ENCODE measurements around the gene FST.

The FST gene, protein sequence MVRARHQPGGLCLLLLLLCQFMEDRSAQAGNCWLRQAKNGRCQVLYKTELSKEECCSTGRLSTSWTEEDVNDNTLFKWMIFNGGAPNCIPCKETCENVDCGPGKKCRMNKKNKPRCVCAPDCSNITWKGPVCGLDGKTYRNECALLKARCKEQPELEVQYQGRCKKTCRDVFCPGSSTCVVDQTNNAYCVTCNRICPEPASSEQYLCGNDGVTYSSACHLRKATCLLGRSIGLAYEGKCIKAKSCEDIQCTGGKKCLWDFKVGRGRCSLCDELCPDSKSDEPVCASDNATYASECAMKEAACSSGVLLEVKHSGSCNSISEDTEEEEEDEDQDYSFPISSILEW

DNA sequence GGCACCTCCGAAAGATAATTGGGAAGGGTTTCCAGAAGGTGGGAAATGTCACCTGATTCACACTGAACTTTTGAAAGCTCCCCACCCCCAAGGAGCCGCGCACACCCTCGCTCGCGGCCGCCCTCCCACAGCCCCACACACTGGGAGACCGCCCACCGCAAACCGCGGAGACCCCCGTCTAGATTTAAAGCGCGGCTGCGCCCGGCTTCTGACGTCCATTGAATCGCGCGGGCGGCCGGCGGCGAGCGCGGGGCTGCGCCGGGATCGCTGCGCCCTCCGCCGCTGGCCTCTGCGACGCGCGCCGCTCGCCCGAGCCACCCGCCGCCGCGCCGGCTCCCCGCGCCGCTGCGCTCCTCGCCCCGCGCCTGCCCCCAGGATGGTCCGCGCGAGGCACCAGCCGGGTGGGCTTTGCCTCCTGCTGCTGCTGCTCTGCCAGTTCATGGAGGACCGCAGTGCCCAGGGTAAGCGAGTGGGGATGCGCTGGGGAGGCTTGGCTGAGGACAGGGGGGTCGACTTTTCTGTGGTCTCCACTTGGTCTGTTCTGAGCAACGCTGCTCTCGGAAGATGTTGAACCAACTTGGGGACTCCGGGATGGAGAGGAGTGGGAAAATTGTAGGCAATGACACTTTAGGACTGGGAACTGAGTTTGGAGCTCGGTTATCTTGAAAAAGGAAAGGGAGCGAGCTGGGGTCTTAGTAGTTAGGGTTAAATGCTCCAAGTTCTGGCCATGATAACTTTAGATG, at the start of gene FST:
FST (plus strand) TSS at position 214 of the 743 bp plus-strand sequence; CDS start at position 377, 163 bp downstream.
- DNase-seq (ENCODE audit: extremely low read depth, low read depth), result no peak
- TF ChIP-seq, protein P1, sequence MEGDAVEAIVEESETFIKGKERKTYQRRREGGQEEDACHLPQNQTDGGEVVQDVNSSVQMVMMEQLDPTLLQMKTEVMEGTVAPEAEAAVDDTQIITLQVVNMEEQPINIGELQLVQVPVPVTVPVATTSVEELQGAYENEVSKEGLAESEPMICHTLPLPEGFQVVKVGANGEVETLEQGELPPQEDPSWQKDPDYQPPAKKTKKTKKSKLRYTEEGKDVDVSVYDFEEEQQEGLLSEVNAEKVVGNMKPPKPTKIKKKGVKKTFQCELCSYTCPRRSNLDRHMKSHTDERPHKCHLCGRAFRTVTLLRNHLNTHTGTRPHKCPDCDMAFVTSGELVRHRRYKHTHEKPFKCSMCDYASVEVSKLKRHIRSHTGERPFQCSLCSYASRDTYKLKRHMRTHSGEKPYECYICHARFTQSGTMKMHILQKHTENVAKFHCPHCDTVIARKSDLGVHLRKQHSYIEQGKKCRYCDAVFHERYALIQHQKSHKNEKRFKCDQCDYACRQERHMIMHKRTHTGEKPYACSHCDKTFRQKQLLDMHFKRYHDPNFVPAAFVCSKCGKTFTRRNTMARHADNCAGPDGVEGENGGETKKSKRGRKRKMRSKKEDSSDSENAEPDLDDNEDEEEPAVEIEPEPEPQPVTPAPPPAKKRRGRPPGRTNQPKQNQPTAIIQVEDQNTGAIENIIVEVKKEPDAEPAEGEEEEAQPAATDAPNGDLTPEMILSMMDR (IDR thresholded peaks at IDR 0.05; ENCODE audit: low read depth, low read length), result no peak

DNA sequence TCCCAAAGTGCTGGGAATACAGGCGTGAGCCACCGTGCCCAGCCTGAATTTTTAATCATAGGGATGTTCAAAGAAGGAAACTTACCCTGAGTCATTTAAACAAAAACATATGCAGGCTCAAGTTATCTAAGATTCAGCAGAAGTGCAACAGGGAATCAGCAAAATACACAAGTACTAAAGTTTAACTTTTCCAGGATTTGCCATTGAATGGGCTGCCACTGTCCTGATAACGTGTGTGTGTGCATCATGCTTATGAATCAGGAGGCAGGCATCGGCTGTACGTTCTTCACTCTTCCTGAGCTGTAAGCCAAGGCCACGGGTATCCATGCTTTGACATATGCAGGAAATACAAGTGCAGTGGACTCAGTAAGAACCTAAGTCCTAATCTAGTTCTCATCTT, 48.8 kb upstream of the FST start:
- DNase-seq (ENCODE audit: extremely low read depth, low read depth), result no peak

DNA sequence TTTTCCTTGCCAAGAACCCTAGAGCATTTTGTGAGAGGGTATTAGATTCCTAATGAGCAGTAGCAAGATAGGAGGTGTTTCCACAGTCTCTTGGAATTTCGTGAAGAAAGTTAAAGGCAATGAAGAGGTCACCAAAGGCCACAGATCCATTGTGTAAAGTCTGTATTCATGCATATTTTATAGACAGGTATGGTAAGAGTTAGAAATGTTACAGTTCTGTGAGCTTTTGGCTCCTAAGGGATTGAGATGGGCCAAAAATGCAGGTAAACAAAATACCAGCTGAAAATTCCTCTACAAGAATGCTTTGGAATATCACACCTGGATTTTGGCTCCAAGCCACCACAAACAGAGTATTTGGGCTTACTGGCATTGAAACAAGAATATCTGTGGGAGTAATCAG, 47.4 kb upstream of the FST start:
- no peak for DNase-seq (ENCODE audit: extremely low read depth, low read depth)
- TF ChIP-seq, protein P1 (IDR thresholded peaks at IDR 0.05; ENCODE audit: low read depth, low read length), result no peak

More for the DNA sequence above, 48.8 kb upstream of the FST start:
- TF ChIP-seq, protein P1 (IDR thresholded peaks at IDR 0.05; ENCODE audit: low read depth, low read length), result no peak

DNA sequence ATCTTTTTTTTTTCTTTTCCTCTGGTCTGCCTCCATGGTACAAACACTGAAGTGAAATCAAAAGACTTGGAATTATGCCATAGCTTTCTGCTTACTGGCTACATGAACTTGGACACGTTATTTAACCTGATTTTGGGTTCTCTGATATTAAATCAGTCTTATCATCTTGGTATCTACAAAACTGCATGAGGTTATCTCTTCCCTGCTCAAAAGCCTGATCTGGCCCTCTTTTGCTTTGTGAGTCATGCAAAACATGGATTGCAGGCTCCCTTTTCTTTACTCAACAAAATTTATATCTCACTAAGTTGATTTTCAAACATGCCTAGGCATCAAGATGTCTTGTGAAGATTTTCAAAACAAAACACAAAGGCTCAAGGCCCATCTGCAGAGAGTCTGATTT, 45.9 kb upstream of the FST start:
- DNase-seq (ENCODE audit: extremely low read depth, low read depth), result no peak

DNA sequence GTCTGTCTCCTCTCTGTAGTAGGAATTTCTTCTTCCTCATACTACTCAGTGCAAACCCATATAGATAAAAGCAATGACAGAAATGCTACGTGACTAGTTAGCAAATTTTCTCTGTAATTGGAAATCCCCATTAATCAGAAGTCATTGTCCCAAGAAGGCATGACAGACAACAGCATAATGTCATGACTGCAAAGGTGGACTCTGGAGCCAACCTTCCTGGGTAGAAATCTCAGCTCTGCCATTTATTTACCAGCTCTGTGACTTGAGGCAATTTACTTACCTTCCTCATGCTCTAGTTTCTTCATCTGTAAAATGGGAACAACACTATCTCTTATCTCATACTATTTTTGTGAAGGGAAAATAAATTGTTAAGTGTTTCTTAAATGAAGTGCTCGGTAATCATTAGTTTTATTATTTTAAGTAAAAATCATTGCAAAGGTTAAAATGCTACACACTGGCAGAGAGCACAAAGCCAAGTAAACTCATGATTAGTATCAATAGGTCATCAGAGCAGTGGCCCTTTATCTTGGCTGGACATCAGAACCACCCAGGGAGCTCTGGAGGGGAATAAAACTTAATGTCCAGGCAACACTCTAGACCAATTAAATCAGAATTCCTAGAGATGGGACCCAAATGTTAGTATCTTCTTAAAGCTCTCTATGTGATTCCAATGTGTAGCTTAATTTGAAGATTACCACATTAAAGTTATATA, 43.8 kb upstream of the FST start:
- TF ChIP-seq, protein P1 (IDR thresholded peaks at IDR 0.05; ENCODE audit: low read depth, low read length), result no peak
- no peak for DNase-seq (ENCODE audit: extremely low read depth, low read depth)

More for the DNA sequence above, 45.9 kb upstream of the FST start:
- TF ChIP-seq, protein P1 (IDR thresholded peaks at IDR 0.05; ENCODE audit: low read depth, low read length), result no peak

DNA sequence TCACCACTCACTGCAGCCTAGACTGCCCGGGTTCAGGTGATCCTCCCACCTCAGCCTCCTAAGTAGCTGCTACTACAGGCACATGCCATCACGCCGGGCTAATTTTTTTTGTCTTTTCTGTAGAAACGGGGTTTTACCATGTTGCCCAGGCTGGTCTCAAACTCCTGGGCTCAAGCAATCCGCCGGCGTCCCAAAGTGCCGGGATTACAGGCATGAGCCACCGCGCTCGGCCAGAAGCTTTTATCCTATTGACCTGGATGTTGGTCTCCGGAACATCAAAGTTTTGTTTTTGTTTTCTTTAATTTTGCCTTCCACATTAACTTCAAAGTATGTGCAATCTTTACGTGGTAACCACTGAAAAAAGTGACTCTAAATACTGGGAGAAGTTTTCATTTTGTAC, 42.4 kb upstream of the FST start:
- TF ChIP-seq, protein P1 (IDR thresholded peaks at IDR 0.05; ENCODE audit: low read depth, low read length), result no peak
- no peak for DNase-seq (ENCODE audit: extremely low read depth, low read depth)

Measured in AG09319 (cell line).